GM12878 (cell line): ENCODE data around the gene NGB. TPM values are rescaled to one million over a fixed set of nuclear protein-coding genes. Genes with fewer than 3 reads are reported as not detected.

Experiments used
- ATAC-seq: fragments of 200-7000 bp; cut with Tn5 transposase; 3 replicates; pipeline ENCODE4 v1.9.1; 2020; ENCODE audit warnings: mild to moderate bottlenecking, moderate library complexity
- BruUV-seq: library from RNA; stranded (reverse); fragments of 400-500 nt; replicated peaks from 2 replicates; lab custom pipeline; 2021; lab: Mats Ljungman, UMichigan
- CTCF ChIA-PET: fragments of 300-600 bp; sonication (Branson Sonifier 250); formaldehyde crosslinking; extraction: SDS; loops from one replicate; lab custom pipeline; 2021; ENCODE audit warnings: inconsistent platforms; lab: Yijun Ruan, JAX
- POLR2A ChIA-PET: fragments of 350-600 bp; formaldehyde crosslinking; extraction: SDS; loops from one replicate; lab custom pipeline; 2021; ENCODE audit warnings: inconsistent platforms; lab: Charles Lee
- RAD21 ChIA-PET: fragments of 300-600 bp; sonication (Branson Sonifier 250); formaldehyde crosslinking; loops from one replicate; lab custom pipeline; 2023; ENCODE audit warnings: antibody characterized with exemption; ENCODE audit not compliant: unreplicated experiment; lab: Charles Lee
- SMC1A ChIA-PET: fragments of 300-600 bp; sonication (Branson Sonifier 250); formaldehyde crosslinking; loops from one replicate; lab custom pipeline; 2023; ENCODE audit not compliant: unreplicated experiment, uncharacterized antibody; lab: Charles Lee
- DNase-seq: peaks from one replicate; pipeline ENCODE4 v3.0.0-alpha.2; 2011; ENCODE audit warnings: low read depth, low spot score
- FAIRE-seq: peaks from 3 replicates; lab custom pipeline; 2011; peaks lifted over from hg19 to GRCh38; lab: Jason Lieb, UNC
- H2AFZ ChIP-seq: 2 replicates; pipeline ENCODE4 v1.6.0; 2011; ENCODE audit warnings: low read depth, low read length, control low read depth; ENCODE audit not compliant: control insufficient read depth
- H3K27ac ChIP-seq: 2 replicates; pipeline ENCODE4 v1.5.1; 2011; ENCODE audit warnings: control low read depth; ENCODE audit not compliant: control insufficient read depth, insufficient read depth
- H3K27me3 ChIP-seq, 2 experiments: replicated peaks in 1 of 2; 2 replicates each; pipeline versions ENCODE4 v1.6.0 to v1.6.1; 2011; ENCODE audit warnings: low read length in 1 of 2; ENCODE audit not compliant: control insufficient read depth in 2 of 2, insufficient read depth in 2 of 2
- H3K36me3 ChIP-seq, 2 experiments: 2 replicates each; pipeline ENCODE4 v1.5.1; 2011; ENCODE audit warnings: low read length in 1 of 2; ENCODE audit not compliant: control insufficient read depth in 2 of 2, insufficient read depth in 2 of 2
- H3K4me1 ChIP-seq: 2 replicates; pipeline ENCODE4 v1.6.1; 2011; ENCODE audit warnings: mild to moderate bottlenecking, low read length, moderate library complexity, mixed read lengths; ENCODE audit not compliant: control insufficient read depth, insufficient read depth
- H3K4me2 ChIP-seq: 2 replicates; pipeline ENCODE4 v1.6.0; 2011; ENCODE audit warnings: control low read depth; ENCODE audit not compliant: control insufficient read depth, insufficient read depth
- H3K4me3 ChIP-seq: fragments of 200-600 bp; sonication (generic); 2 replicates; pipeline ENCODE4 v1.5.1; 2016
- H3K79me2 ChIP-seq: 2 replicates; pipeline ENCODE4 v1.6.0; 2011; ENCODE audit warnings: low read length; ENCODE audit not compliant: control insufficient read depth, insufficient read depth
- H3K9ac ChIP-seq: 2 replicates; pipeline ENCODE4 v1.8.0; 2011; ENCODE audit warnings: low read length, control low read depth, mixed read lengths; ENCODE audit not compliant: control insufficient read depth, insufficient read depth
- H3K9me3 ChIP-seq: replicated peaks from 3 replicates; pipeline ENCODE4 v1.5.1; 2011; ENCODE audit warnings: mild to moderate bottlenecking, low read length; ENCODE audit not compliant: control insufficient read depth, insufficient read depth
- H4K20me1 ChIP-seq: 2 replicates; pipeline ENCODE4 v1.6.0; 2011; ENCODE audit not compliant: control insufficient read depth, insufficient read depth
- CHD2 ChIP-seq: IDR thresholded peaks from 2 replicates; pipeline ENCODE4 v1.6.1; 2011; ENCODE audit warnings: low read depth, low read length, improper control_type of control experiment, borderline replicate concordance
- EED ChIP-seq: sonication (generic); IDR thresholded peaks from 2 replicates; pipeline ENCODE4 v1.6.1; 2016; ENCODE audit warnings: antibody characterized with exemption, low read depth
- MYC ChIP-seq: IDR thresholded peaks from 2 replicates; pipeline ENCODE4 v1.6.1; 2011; ENCODE audit warnings: mild to moderate bottlenecking, low read length, moderate library complexity, inconsistent platforms; ENCODE audit not compliant: insufficient read depth, insufficient replicate concordance, insufficient read length, severe bottlenecking
- NBN ChIP-seq: fragments of 450-650 bp; IDR thresholded peaks from 2 replicates; pipeline ENCODE4 v1.6.1; 2016
- NKRF ChIP-seq: fragments of 450-650 bp; conservative IDR thresholded peaks from 2 replicates; pipeline ENCODE4 v1.6.1; 2017; ENCODE audit warnings: mild to moderate bottlenecking, moderate library complexity
- RAD51 ChIP-seq: fragments of 450-650 bp; IDR thresholded peaks from 2 replicates; pipeline ENCODE4 v1.6.1; 2016; ENCODE audit warnings: moderate library complexity, mild to moderate bottlenecking, inconsistent platforms
- STAT3 ChIP-seq: IDR thresholded peaks from 2 replicates; pipeline ENCODE4 v1.6.1; 2011; ENCODE audit warnings: low read depth, low read length, improper control_type of control experiment
- SUPT20H ChIP-seq: IDR thresholded peaks from 2 replicates; pipeline ENCODE4 v1.6.1; 2011; ENCODE audit warnings: low read depth, mild to moderate bottlenecking, low read length, moderate library complexity, borderline replicate concordance; ENCODE audit not compliant: control insufficient read depth
- SUZ12 ChIP-seq: fragments of 200-600 bp; sonication (generic); IDR thresholded peaks from one replicate; pipeline ENCODE4 v1.6.1; 2018; ENCODE audit warnings: antibody characterized with exemption, mild to moderate bottlenecking; ENCODE audit not compliant: unreplicated experiment
- TCF3 ChIP-seq: IDR thresholded peaks from 2 replicates; pipeline ENCODE4 v1.6.1; 2012; ENCODE audit warnings: low read depth, mild to moderate bottlenecking, low read length, borderline replicate concordance; ENCODE audit not compliant: insufficient read depth
- WRNIP1 ChIP-seq: IDR thresholded peaks from 2 replicates; pipeline ENCODE4 v1.6.1; 2011; ENCODE audit warnings: low read depth, low read length, improper control_type of control experiment, borderline replicate concordance
- ZNF622 ChIP-seq: fragments of 450-650 bp; IDR thresholded peaks from 2 replicates; pipeline ENCODE4 v1.6.1; 2017; ENCODE audit warnings: mild to moderate bottlenecking, inconsistent platforms
- ZSCAN29 ChIP-seq: fragments of 450-650 bp; IDR thresholded peaks from 2 replicates; pipeline ENCODE4 v1.6.1; 2017; ENCODE audit warnings: mild to moderate bottlenecking, moderate library complexity
- WGBS: methylation state at CpG from one replicate; pipeline ENCODE4 v1.1.6; 2016; ENCODE audit warnings: low lambda C conversion rate; ENCODE audit not compliant: insufficient replicate concordance, insufficient coverage; ENCODE audit errors: missing lambda C conversion rate; 5-methylcytosine and 5-hydroxymethylcytosine counted together
- in situ Hi-C: fragments of 300-500 bp; cut with MboI; formaldehyde crosslinking; loops from 9 replicates; pipeline ENCODE4 v1.14.3; 2018; ENCODE audit warnings: mixed read lengths
- intact Hi-C: fragments of 100-400 bp; cut with micrococcal nuclease; formaldehyde crosslinking; loops from one replicate; pipeline ENCODE4 v1.14.2; 2022; ENCODE audit not compliant: unreplicated experiment
- polyA plus RNA-seq, 11 experiments: library from polyadenylated mRNA; depleted of rRNA in 4 of 11; unstranded in 6 of 11; stranded (reverse) in 5 of 11; fragments of >200 nt; fragmentation: Nextera tagmentation in 4 of 11; fragmentation: Illumina TruSeq in 1 of 11; extraction: Ambion mirVana in 4 of 11; extraction: Trizol in 1 of 11; gene quantifications; 1 replicate in 1 of 11; 2 replicates in 10 of 11; pipeline versions ENCODE4 v1.2.1 to v1.2.3, GENCODE V29; 2011 to 2016; ENCODE audit warnings: inconsistent platforms in 2 of 11, missing spikeins in 2 of 11, low read depth in 1 of 11
- total RNA-seq, 4 experiments: library from RNA; depleted of rRNA in 3 of 4; stranded (reverse); fragments of >200 nt in 3 of 4; fragmentation: Illumina TruSeq in 1 of 4; extraction: Trizol in 1 of 4; gene quantifications; 2 replicates each; pipeline versions ENCODE4 v1.2.1 to v1.2.3, GENCODE V29; 2013 to 2021
- TF ChIP-seq, protein P1 (sequence below): IDR thresholded peaks from 2 replicates; pipeline ENCODE4 v1.6.1; 2011; ENCODE audit warnings: mild to moderate bottlenecking, low read depth, low read length, moderate library complexity; ENCODE audit not compliant: insufficient replicate concordance
- TF ChIP-seq, protein P2 (sequence below): fragments of 450-650 bp; IDR thresholded peaks from 2 replicates; pipeline ENCODE4 v1.6.1; 2016; ENCODE audit warnings: mild to moderate bottlenecking, moderate library complexity, borderline replicate concordance

Gene NGB
- total and polyA plus RNA-seq, 10 of the 15 experiments (the other 5 are each of a cell fraction or from before 2014, with no cell fraction given): 0.19 TPM; not detected in 9

DNA sequence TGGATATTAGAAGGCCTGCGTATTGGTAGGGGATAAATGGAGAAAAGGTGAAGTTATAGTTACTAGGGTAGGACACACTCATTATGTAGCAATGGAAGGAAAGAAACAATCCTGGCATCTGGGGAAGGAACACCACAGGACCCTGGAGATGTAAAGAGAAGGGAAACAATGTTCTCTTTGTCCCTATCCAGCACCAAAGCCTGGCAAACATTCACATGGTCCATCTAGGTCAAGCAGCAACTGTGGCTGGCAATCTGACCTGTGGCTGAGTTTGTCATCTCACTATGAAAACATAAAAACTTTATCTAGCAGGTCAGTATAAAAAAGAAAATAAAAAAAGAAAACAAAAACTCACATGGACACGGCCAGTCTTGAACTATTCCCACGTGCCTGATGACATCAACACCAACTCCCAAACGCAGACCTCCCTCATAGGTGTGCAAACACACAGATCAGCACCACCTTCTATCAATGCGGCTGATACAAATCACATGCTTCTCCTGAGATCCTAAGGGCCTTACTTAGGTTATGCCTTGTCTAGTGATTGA lies 47.1 kb upstream of the NGB start (continued):
- TF ChIP-seq WRNIP1 (no peak), NKRF (no peak), EED (no peak)
- TF ChIP-seq, protein P1, sequence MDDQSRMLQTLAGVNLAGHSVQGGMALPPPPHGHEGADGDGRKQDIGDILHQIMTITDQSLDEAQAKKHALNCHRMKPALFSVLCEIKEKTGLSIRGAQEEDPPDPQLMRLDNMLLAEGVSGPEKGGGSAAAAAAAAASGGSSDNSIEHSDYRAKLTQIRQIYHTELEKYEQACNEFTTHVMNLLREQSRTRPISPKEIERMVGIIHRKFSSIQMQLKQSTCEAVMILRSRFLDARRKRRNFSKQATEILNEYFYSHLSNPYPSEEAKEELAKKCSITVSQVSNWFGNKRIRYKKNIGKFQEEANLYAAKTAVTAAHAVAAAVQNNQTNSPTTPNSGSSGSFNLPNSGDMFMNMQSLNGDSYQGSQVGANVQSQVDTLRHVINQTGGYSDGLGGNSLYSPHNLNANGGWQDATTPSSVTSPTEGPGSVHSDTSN: no peak

DNA sequence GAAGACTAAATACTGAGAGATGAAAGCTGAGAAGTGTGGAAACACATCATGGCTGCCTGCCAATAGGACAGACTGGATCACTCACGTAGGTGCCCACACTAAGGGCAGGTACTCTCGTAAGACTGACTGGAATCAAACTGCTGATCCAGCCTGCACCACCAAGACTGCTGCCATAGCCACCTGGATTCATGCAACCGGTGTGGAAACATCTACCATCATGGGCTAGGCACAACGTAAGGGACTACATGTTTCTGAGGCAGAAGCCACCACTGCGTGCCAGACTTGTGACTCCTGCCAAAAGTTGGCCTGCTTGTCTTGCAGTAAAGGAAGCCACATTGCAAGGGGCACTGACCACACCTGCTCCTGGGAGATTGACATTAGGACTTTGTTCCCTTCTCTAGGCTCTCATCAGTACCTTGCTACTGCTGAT lies 45.9 kb upstream of the NGB start:
- RAD21 ChIA-PET: interaction anchor here (1.2 to 3.0 kb wide), 11 partner anchors 8 to 444 kb away, joined by 3 to 48 read pairs (median 12); partner anchors contain the start of genes AHSA1, CIPC, SAMD15 and TMED8
- Histone ChIP-seq H3K4me1 (no peaks in the 10 kb centered on the region), H2AFZ (no peak overlapping the region), H3K4me3 (no peak overlapping the region), H3K4me2 (no peak overlapping the region), H3K27ac (no peak overlapping the region), H4K20me1 (no peaks in the 10 kb centered on the region), H3K27me3 (no peaks in the 10 kb centered on the region), H3K9me3 (no peaks in the 10 kb centered on the region), H3K79me2 (peaks cover 1% of the 10 kb centered on the region; the same call in 1 of the 2 replicates), H3K9ac (no peak overlapping the region), H3K36me3 (no peaks in the 10 kb centered on the region; a peak in 1 of 4 replicates)
- DNase-seq (no peak), ATAC-seq (no peak), FAIRE-seq (no peak)
- CTCF ChIA-PET: interaction anchor here (0.6 to 7.5 kb wide), 43 partner anchors 9 to 444 kb away, joined by 3 to 159 read pairs (median 8); partner anchors contain the start of genes SAMD15 and TMED8
- SMC1A ChIA-PET: interaction anchor here (1.0 to 3.6 kb wide), 20 partner anchors 10 to 445 kb away, joined by 3 to 45 read pairs (median 9); partner anchors contain the start of genes CIPC, SAMD15, TMED8 and VIPAS39
- in situ Hi-C loops: loop anchor here (5.0 kb wide), 2 partner anchors 165 to 450 kb away; no protein-coding TSS in a partner anchor
- intact Hi-C loops: loop anchor here (1.0 to 5.0 kb wide), 3 partner anchors 16 to 445 kb away; no protein-coding TSS in a partner anchor
- 57% methylated on average over 5 of the region's 5 CpGs for WGBS
- POLR2A ChIA-PET: interaction anchor here (0.5 to 0.7 kb wide), 3 partner anchors 29 to 60 kb away, joined by 5 to 7 read pairs (median 5); partner anchors contain the start of gene SAMD15
- BruUV-seq: no TSS peak
- TF ChIP-seq ZNF622 (no peak), SUZ12 (no peak), ZSCAN29 (no peak), RAD51 (no peak), MYC (no peak), CHD2 (no peak), STAT3 (no peak), TCF3 (no peak), NBN (no peak), SUPT20H (no peak)
- TF ChIP-seq, protein P2, sequence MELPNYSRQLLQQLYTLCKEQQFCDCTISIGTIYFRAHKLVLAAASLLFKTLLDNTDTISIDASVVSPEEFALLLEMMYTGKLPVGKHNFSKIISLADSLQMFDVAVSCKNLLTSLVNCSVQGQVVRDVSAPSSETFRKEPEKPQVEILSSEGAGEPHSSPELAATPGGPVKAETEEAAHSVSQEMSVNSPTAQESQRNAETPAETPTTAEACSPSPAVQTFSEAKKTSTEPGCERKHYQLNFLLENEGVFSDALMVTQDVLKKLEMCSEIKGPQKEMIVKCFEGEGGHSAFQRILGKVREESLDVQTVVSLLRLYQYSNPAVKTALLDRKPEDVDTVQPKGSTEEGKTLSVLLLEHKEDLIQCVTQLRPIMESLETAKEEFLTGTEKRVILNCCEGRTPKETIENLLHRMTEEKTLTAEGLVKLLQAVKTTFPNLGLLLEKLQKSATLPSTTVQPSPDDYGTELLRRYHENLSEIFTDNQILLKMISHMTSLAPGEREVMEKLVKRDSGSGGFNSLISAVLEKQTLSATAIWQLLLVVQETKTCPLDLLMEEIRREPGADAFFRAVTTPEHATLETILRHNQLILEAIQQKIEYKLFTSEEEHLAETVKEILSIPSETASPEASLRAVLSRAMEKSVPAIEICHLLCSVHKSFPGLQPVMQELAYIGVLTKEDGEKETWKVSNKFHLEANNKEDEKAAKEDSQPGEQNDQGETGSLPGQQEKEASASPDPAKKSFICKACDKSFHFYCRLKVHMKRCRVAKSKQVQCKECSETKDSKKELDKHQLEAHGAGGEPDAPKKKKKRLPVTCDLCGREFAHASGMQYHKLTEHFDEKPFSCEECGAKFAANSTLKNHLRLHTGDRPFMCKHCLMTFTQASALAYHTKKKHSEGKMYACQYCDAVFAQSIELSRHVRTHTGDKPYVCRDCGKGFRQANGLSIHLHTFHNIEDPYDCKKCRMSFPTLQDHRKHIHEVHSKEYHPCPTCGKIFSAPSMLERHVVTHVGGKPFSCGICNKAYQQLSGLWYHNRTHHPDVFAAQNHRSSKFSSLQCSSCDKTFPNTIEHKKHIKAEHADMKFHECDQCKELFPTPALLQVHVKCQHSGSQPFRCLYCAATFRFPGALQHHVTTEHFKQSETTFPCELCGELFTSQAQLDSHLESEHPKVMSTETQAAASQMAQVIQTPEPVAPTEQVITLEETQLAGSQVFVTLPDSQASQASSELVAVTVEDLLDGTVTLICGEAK: no peak
